Measurements from ENCODE around the gene KIRREL3.

DNA sequence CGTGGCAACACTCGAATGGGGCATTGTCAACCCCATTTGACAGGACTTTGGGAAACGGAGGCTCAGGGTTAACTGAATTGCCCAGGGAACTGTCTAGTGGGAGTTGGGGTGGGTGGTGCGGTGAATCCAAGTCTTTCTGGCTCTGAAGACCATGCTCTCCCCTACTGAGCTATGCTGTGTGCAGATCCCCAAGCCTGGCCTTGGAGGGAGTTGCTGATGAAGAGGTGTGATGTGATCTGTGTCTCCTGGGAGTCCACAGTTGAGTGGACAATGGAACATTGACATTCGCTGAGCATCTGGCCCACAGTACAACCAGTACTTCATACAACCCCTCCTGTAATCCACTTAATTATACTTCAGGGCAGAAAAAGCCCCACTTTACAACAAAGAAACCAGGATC, 472.9 kb downstream of the KIRREL3 start:
- TF ChIP-seq POLR2A (IDR thresholded peaks at IDR 0.05) = no peak
- TF ChIP-seq, protein P1, sequence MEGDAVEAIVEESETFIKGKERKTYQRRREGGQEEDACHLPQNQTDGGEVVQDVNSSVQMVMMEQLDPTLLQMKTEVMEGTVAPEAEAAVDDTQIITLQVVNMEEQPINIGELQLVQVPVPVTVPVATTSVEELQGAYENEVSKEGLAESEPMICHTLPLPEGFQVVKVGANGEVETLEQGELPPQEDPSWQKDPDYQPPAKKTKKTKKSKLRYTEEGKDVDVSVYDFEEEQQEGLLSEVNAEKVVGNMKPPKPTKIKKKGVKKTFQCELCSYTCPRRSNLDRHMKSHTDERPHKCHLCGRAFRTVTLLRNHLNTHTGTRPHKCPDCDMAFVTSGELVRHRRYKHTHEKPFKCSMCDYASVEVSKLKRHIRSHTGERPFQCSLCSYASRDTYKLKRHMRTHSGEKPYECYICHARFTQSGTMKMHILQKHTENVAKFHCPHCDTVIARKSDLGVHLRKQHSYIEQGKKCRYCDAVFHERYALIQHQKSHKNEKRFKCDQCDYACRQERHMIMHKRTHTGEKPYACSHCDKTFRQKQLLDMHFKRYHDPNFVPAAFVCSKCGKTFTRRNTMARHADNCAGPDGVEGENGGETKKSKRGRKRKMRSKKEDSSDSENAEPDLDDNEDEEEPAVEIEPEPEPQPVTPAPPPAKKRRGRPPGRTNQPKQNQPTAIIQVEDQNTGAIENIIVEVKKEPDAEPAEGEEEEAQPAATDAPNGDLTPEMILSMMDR (IDR thresholded peaks at IDR 0.05) = no peak

Data from testis (tissue), 2 donors.